Measurements from ENCODE around the gene NGB.

NGB gene

GRCh38 chr14:77318006-77318553 lies 47.1 kb upstream of the NGB start:
- H3K4me3 ChIP-seq (ENCODE audit: low read depth, low read length, poor library complexity, severe bottlenecking): no peak overlapping the region
- H3K27ac ChIP-seq (ENCODE audit: low read depth, low read length, poor library complexity, severe bottlenecking): no peak overlapping the region
- TF ChIP-seq EZH2 (IDR thresholded peaks at IDR 0.05; ENCODE audit: borderline replicate concordance, low read length): no peak
- TF ChIP-seq CTCF (IDR thresholded peaks at IDR 0.05; ENCODE audit: low read length): no peak
- H3K4me1 ChIP-seq (ENCODE audit: insufficient read depth, low read length, severe bottlenecking): peaks cover 23% of the 10 kb centered on the region
- no peaks in the 10 kb centered on the region for H4K20me1 ChIP-seq (ENCODE audit: insufficient read depth, low read length)
- no peaks in the 10 kb centered on the region for H3K36me3 ChIP-seq (ENCODE audit: insufficient read depth, low read length)
- no peaks in the 10 kb centered on the region for H3K9me3 ChIP-seq (ENCODE audit: low read length)
- H3K79me2 ChIP-seq (ENCODE audit: insufficient read depth, low read length): no peaks in the 10 kb centered on the region
- no peaks in the 10 kb centered on the region for H3F3A ChIP-seq (ENCODE audit: insufficient read depth, low read length)
- H3K27me3 ChIP-seq (ENCODE audit: insufficient read depth, low read length): no peaks in the 10 kb centered on the region
- H3K9ac ChIP-seq (ENCODE audit: low read length): no peak overlapping the region
- H2AFZ ChIP-seq (ENCODE audit: low read length): no peak overlapping the region
- no peaks in the 10 kb centered on the region for H3K9me2 ChIP-seq (ENCODE audit: low read depth, low read length)
- H3K4me2 ChIP-seq (ENCODE audit: low read length): no peak overlapping the region

GRCh38 chr14:77316872-77317301 lies 45.9 kb upstream of the NGB start:
- H4K20me1 ChIP-seq (ENCODE audit: insufficient read depth, low read length): no peaks in the 10 kb centered on the region
- H3K9me2 ChIP-seq (ENCODE audit: low read depth, low read length): no peaks in the 10 kb centered on the region
- H3K4me1 ChIP-seq (ENCODE audit: insufficient read depth, low read length, severe bottlenecking): peaks cover 13% of the 10 kb centered on the region
- H3K27me3 ChIP-seq (ENCODE audit: insufficient read depth, low read length): no peaks in the 10 kb centered on the region
- H3K36me3 ChIP-seq (ENCODE audit: insufficient read depth, low read length): no peaks in the 10 kb centered on the region
- H3K27ac ChIP-seq (ENCODE audit: low read depth, low read length, poor library complexity, severe bottlenecking): no peak overlapping the region
- H3K9me3 ChIP-seq (ENCODE audit: low read length): no peaks in the 10 kb centered on the region
- H3K79me2 ChIP-seq (ENCODE audit: insufficient read depth, low read length): no peaks in the 10 kb centered on the region
- H3K9ac ChIP-seq (ENCODE audit: low read length): no peak overlapping the region
- H3F3A ChIP-seq (ENCODE audit: insufficient read depth, low read length): no peaks in the 10 kb centered on the region
- no peak overlapping the region for H3K4me3 ChIP-seq (ENCODE audit: low read depth, low read length, poor library complexity, severe bottlenecking)
- no peak overlapping the region for H3K4me2 ChIP-seq (ENCODE audit: low read length)
- TF ChIP-seq CTCF (IDR thresholded peaks at IDR 0.05; ENCODE audit: low read length) (no peak), EZH2 (IDR thresholded peaks at IDR 0.05; ENCODE audit: borderline replicate concordance, low read length) (no peak)
- no peak overlapping the region for H2AFZ ChIP-seq (ENCODE audit: low read length)

- Histone ChIP-seq H3K27me3 (ENCODE audit: insufficient read depth, low read length) (no peaks in the 10 kb centered on the region), H3K9me3 (ENCODE audit: low read length) (no peaks in the 10 kb centered on the region), H3K79me2 (ENCODE audit: insufficient read depth, low read length) (no peaks in the 10 kb centered on the region), H3K9me2 (ENCODE audit: low read depth, low read length) (no peaks in the 10 kb centered on the region), H3K27ac (ENCODE audit: low read depth, low read length, poor library complexity, severe bottlenecking) (no peak overlapping the region), H3K9ac (ENCODE audit: low read length) (no peak overlapping the region), H2AFZ (ENCODE audit: low read length) (no peak overlapping the region), H3F3A (ENCODE audit: insufficient read depth, low read length) (no peaks in the 10 kb centered on the region), H3K36me3 (ENCODE audit: insufficient read depth, low read length) (no peaks in the 10 kb centered on the region), H3K4me3 (ENCODE audit: low read depth, low read length, poor library complexity, severe bottlenecking) (no peak overlapping the region), H4K20me1 (ENCODE audit: insufficient read depth, low read length) (no peaks in the 10 kb centered on the region), H3K4me1 (ENCODE audit: insufficient read depth, low read length, severe bottlenecking) (peaks cover 12% of the 10 kb centered on the region), H3K4me2 (ENCODE audit: low read length) (no peak overlapping the region)
- TF ChIP-seq EZH2 (IDR thresholded peaks at IDR 0.05; ENCODE audit: borderline replicate concordance, low read length): no peak
- TF ChIP-seq CTCF (IDR thresholded peaks at IDR 0.05; ENCODE audit: low read length): no peak
Observed at GRCh38 chr14:77316195-77316505, 45.1 kb upstream of the NGB start.
